Measurements from ENCODE around the gene TTLL7.

DNA sequence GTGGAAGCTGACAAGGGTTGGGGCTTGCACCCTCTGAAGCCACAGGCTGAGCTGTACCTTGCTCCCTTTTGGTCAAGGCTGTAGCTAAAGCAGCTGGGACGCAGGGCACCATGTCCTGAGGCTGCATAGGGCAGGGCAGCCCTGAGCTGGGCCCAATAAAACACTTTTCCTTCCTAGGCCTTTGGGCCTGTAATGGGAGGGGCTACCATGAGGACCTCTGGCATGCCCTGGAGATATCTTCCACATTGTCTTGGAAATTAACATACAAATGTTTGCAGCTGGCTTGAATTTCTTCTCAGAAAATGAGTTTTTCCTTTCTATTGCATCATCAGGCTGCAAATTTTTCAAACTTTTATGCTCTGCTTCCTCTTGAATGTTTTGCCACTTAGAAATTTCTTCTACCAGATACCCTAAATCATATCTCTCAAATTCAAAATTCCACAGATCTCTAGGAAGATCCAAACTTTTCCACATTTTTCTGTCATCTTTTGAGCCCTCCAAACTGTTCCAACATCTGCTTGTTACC lies 32.9 kb upstream of the TTLL7 start:
- TF ChIP-seq POLR2A (IDR thresholded peaks at IDR 0.05): no peak
- TF ChIP-seq, protein P1, sequence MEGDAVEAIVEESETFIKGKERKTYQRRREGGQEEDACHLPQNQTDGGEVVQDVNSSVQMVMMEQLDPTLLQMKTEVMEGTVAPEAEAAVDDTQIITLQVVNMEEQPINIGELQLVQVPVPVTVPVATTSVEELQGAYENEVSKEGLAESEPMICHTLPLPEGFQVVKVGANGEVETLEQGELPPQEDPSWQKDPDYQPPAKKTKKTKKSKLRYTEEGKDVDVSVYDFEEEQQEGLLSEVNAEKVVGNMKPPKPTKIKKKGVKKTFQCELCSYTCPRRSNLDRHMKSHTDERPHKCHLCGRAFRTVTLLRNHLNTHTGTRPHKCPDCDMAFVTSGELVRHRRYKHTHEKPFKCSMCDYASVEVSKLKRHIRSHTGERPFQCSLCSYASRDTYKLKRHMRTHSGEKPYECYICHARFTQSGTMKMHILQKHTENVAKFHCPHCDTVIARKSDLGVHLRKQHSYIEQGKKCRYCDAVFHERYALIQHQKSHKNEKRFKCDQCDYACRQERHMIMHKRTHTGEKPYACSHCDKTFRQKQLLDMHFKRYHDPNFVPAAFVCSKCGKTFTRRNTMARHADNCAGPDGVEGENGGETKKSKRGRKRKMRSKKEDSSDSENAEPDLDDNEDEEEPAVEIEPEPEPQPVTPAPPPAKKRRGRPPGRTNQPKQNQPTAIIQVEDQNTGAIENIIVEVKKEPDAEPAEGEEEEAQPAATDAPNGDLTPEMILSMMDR (IDR thresholded peaks at IDR 0.05): no peak

Data from ovary (tissue), 3 donors.